NCI-H1105 treated with DMSO at 0.1 percent for 48 hours (cell line): ENCODE results near the gene NFYA.

ENCODE experiments used
- DNase-seq: peaks from one replicate; lab custom pipeline; 2025; lab: John Stamatoyannopoulos, UW

NFYA gene

GRCh38 chr6:41072836-41073202 is at the start of gene NFYA:
TSS of gene NFYA (plus strand) at chr6:41072974. CDS start at chr6:41079090, 6,116 bp downstream.
- DNase-seq: peak; percentile 100

- DNase-seq: no peak
These were observed 49.7 kb upstream of the NFYA start for GRCh38 chr6:41023114-41023513.

GRCh38 chr6:41025966-41026530 is 46.7 kb upstream of the NFYA start:
- no peak for DNase-seq

GRCh38 chr6:41027241-41027640 is 45.5 kb upstream of the NFYA start:
- DNase-seq: no peak

GRCh38 chr6:41027799-41028560 is 44.8 kb upstream of the NFYA start:
- peak; percentile 66 for DNase-seq

GRCh38 chr6:41028561-41029412 is 44.0 kb upstream of the NFYA start:
- DNase-seq: no peak

GRCh38 chr6:41032830-41033229 is 39.9 kb upstream of the NFYA start:
- DNase-seq: no peak

- no peak for DNase-seq
These were observed 39.0 kb upstream of the NFYA start for GRCh38 chr6:41033776-41034175.

- DNase-seq: no peak
These were observed 36.6 kb upstream of the NFYA start for GRCh38 chr6:41036186-41036585.

- no peak for DNase-seq
These were observed 36.2 kb upstream of the NFYA start for GRCh38 chr6:41036601-41037000.

- peak; percentile 3 for DNase-seq
These were observed 35.5 kb upstream of the NFYA start for GRCh38 chr6:41037107-41037900.

GRCh38 chr6:41038205-41038604 is 34.6 kb upstream of the NFYA start:
- DNase-seq: no peak

GRCh38 chr6:41039060-41039998 is 33.4 kb upstream of the NFYA start, which contains the start of gene UNC5CL:
TSS of gene UNC5CL (minus strand) at chr6:41039221. CDS start at chr6:41035074, 4,147 bp downstream.
- peak; percentile 40 for DNase-seq

GRCh38 chr6:41040101-41040939 is 32.5 kb upstream of the NFYA start:
- no peak for DNase-seq

GRCh38 chr6:41040940-41041536 is 31.7 kb upstream of the NFYA start:
- DNase-seq: no peak

- DNase-seq: no peak
These were observed 30.3 kb upstream of the NFYA start, which contains the start of gene TSPO2 for GRCh38 chr6:41042226-41043055. TSS of gene TSPO2 (plus strand) at chr6:41042467. CDS start at chr6:41042986, 519 bp downstream.

GRCh38 chr6:41043151-41043550 is 29.6 kb upstream of the NFYA start:
- no peak for DNase-seq

- no peak for DNase-seq
These were observed 27.1 kb upstream of the NFYA start for GRCh38 chr6:41045664-41046063.
